ENCODE results near the gene TNFRSF25. TPM values are rescaled to one million over a fixed set of nuclear protein-coding genes. Genes with fewer than 3 reads are reported as not detected.

Gene TNFRSF25
- total and polyA plus RNA-seq, 10 of the 15 experiments (the other 5 are each of a cell fraction or from before 2014, with no cell fraction given), result 0.23 to 8.6 (median 0.46) TPM; not detected in 5

GRCh38 chr1:6424619-6425593 lies 41.1 kb downstream of the TNFRSF25 start, which contains the start of gene ESPN (continued):
- 0 out of 2 replicates have a peak, but pooled peaks have one; percentile 17 for TF ChIP-seq ZNF687 (IDR thresholded peaks at IDR 0.05)
- TF ChIP-seq HDGF (IDR thresholded peaks at IDR 0.05), result no peak
- no peak for TF ChIP-seq NFXL1 (IDR thresholded peaks at IDR 0.05; ENCODE audit: borderline replicate concordance)
- TF ChIP-seq LARP7 (IDR thresholded peaks at IDR 0.05), result peak; percentile 57
- TF ChIP-seq RB1 (IDR thresholded peaks at IDR 0.05; ENCODE audit: borderline replicate concordance), result no peak
- no peak for TF ChIP-seq SP1 (IDR thresholded peaks at IDR 0.05; ENCODE audit: low read depth, low read length)
- no peak for TF ChIP-seq POLR2A (IDR thresholded peaks at IDR 0.05; ENCODE audit: low read depth, low read length)
- TF ChIP-seq RUNX3 (IDR thresholded peaks at IDR 0.05; ENCODE audit: low read length), result no peak
- TF ChIP-seq GABPA (IDR thresholded peaks at IDR 0.05; ENCODE audit: low read depth), result no peak
- TF ChIP-seq FOXK2 (IDR thresholded peaks at IDR 0.05), result no peak
- TF ChIP-seq ASH2L (IDR thresholded peaks at IDR 0.05; ENCODE audit: borderline replicate concordance, low read depth), result no peak
- no peak for TF ChIP-seq ETV6 (conservative IDR thresholded peaks at IDR 0.05 in 1 of 2, IDR thresholded peaks at IDR 0.05 in 1 of 2; ENCODE audit: borderline replicate concordance in 1 of 2, low read depth in 1 of 2)
- peak; percentile 40; the same call in 1 of the 2 replicates for TF ChIP-seq SMARCA5 (IDR thresholded peaks at IDR 0.05)
- TF ChIP-seq ZBTB11 (CRISPR knock-in tag; IDR thresholded peaks at IDR 0.05), result no peak
- TF ChIP-seq NR2F1 (conservative IDR thresholded peaks at IDR 0.05), result peak; percentile 30; the same call in 1 of the 2 replicates
- no peak for TF ChIP-seq NFYB (IDR thresholded peaks at IDR 0.05; ENCODE audit: insufficient read depth, low read depth, low read length)
